Prostate gland (tissue), 2 donors: ENCODE data around the gene TESK1.

Experiments
- POLR2A ChIP-seq: fragments of 450-650 bp; IDR thresholded peaks from one replicate; pipeline ENCODE4 v1.6.1; 2016; ENCODE audit warnings: antibody characterized with exemption, mild to moderate bottlenecking
- TF ChIP-seq, protein P1 (sequence below), 4 experiments: fragments of 200-600 bp in 2 of 4; fragments of 450-650 bp in 2 of 4; sonication (generic) in 2 of 4; IDR thresholded peaks; 1 replicate in 3 of 4; 2 replicates in 1 of 4; pipeline ENCODE4 v1.5.1; 2016 to 2019; ENCODE audit warnings: antibody characterized with exemption in 4 of 4, mild to moderate bottlenecking in 2 of 4, moderate library complexity in 2 of 4

DNA sequence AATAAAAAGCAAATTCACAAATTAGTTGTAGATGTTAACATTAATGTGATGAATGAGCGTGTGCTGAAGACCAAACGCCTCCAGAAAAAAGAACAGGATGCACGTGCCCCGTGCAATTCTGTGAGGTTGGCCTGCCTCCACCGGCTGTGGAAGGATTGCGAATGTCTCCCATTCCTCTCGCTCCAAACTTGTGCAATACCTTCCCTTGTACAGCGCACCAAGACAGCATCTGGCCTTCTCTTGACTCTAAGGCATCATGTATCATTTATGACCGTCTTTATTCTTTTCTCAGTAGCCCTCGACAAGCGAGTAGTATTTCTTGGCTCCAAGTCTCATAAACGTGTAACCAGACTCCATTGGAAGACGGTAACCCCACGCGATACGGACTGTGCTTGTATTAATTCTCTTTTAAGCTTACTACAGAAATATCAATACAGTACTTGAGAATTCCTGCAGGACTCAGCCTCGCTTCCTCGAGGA lies 1.5 kb upstream of the TESK1 start:
- TF ChIP-seq POLR2A, result no peak
- TF ChIP-seq, protein P1, sequence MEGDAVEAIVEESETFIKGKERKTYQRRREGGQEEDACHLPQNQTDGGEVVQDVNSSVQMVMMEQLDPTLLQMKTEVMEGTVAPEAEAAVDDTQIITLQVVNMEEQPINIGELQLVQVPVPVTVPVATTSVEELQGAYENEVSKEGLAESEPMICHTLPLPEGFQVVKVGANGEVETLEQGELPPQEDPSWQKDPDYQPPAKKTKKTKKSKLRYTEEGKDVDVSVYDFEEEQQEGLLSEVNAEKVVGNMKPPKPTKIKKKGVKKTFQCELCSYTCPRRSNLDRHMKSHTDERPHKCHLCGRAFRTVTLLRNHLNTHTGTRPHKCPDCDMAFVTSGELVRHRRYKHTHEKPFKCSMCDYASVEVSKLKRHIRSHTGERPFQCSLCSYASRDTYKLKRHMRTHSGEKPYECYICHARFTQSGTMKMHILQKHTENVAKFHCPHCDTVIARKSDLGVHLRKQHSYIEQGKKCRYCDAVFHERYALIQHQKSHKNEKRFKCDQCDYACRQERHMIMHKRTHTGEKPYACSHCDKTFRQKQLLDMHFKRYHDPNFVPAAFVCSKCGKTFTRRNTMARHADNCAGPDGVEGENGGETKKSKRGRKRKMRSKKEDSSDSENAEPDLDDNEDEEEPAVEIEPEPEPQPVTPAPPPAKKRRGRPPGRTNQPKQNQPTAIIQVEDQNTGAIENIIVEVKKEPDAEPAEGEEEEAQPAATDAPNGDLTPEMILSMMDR (IDR thresholded peaks at IDR 0.05), result no peak
